MM.1S (cell line): Measurements from ENCODE around the gene SIM2.

Source experiments
- DNase-seq: peaks from one replicate; pipeline ENCODE4 v3.0.0-alpha.2; 2015
- H2AFZ ChIP-seq: fragments of 300-600 bp; sonication (generic); 2 replicates; pipeline ENCODE4 v1.6.0; 2016; ENCODE audit warnings: antibody characterized with exemption, low read length
- H3F3A ChIP-seq: fragments of 300-600 bp; sonication (generic); 2 replicates; pipeline ENCODE4 v1.6.1; 2016; ENCODE audit warnings: mild to moderate bottlenecking, antibody characterized with exemption, low read length, moderate library complexity, mixed read lengths; ENCODE audit not compliant: insufficient read depth
- H3K27ac ChIP-seq: fragments of 300-600 bp; sonication (generic); 2 replicates; pipeline ENCODE4 v1.5.1; 2016; ENCODE audit warnings: mild to moderate bottlenecking, low read length
- H3K27me3 ChIP-seq: fragments of 300-600 bp; sonication (generic); replicated peaks from 2 replicates; pipeline ENCODE4 v1.6.0; 2016; ENCODE audit warnings: low read length; ENCODE audit not compliant: insufficient read depth
- H3K36me3 ChIP-seq: fragments of 300-600 bp; sonication (generic); replicated peaks from 2 replicates; pipeline ENCODE4 v1.6.1; 2016; ENCODE audit warnings: mild to moderate bottlenecking, low read length, mixed read lengths; ENCODE audit not compliant: insufficient read depth
- H3K4me1 ChIP-seq: fragments of 300-600 bp; sonication (generic); 2 replicates; pipeline ENCODE4 v1.6.1; 2016; ENCODE audit warnings: low read length, mixed read lengths
- H3K4me2 ChIP-seq: fragments of 300-600 bp; sonication (generic); 2 replicates; pipeline ENCODE4 v1.6.0; 2016; ENCODE audit warnings: low read depth, low read length
- H3K4me3 ChIP-seq: fragments of 300-600 bp; sonication (generic); 2 replicates; pipeline ENCODE4 v1.5.1; 2016; ENCODE audit warnings: low read length, mixed read lengths
- H3K79me2 ChIP-seq: fragments of 300-600 bp; sonication (generic); 2 replicates; pipeline ENCODE4 v1.6.1; 2016; ENCODE audit warnings: mixed run types, low read length, mixed read lengths
- H3K9ac ChIP-seq: fragments of 300-600 bp; sonication (generic); 2 replicates; pipeline ENCODE4 v1.6.1; 2016; ENCODE audit warnings: low read length, mixed read lengths
- H3K9me2 ChIP-seq: fragments of 300-600 bp; sonication (generic); replicated peaks from 2 replicates; pipeline ENCODE4 v1.6.1; 2016; ENCODE audit warnings: mild to moderate bottlenecking, low read length, mixed read lengths; ENCODE audit not compliant: insufficient read depth
- H3K9me3 ChIP-seq: fragments of 300-600 bp; sonication (generic); replicated peaks from 2 replicates; pipeline ENCODE4 v1.6.1; 2016; ENCODE audit warnings: mild to moderate bottlenecking, low read length, mixed read lengths; ENCODE audit not compliant: insufficient read depth
- H4K20me1 ChIP-seq: fragments of 300-600 bp; sonication (generic); 2 replicates; pipeline ENCODE4 v1.6.1; 2016; ENCODE audit warnings: mild to moderate bottlenecking, low read length, moderate library complexity, mixed read lengths; ENCODE audit not compliant: insufficient read depth
- CTCF ChIP-seq: fragments of 300-600 bp; sonication (generic); IDR thresholded peaks from 2 replicates; pipeline ENCODE4 v1.5.1; 2016; ENCODE audit warnings: antibody characterized with exemption, low read length, mixed read lengths
- EZH2 ChIP-seq: fragments of 300-600 bp; sonication (generic); optimal IDR thresholded peaks from 2 replicates; pipeline ENCODE3; 2017; ENCODE audit warnings: low read depth, mild to moderate bottlenecking, antibody characterized with exemption, low read length, mixed read lengths
- EZH2phosphoT487 ChIP-seq: fragments of 300-600 bp; sonication (generic); IDR thresholded peaks from 2 replicates; pipeline ENCODE4 v1.6.1; 2018; ENCODE audit warnings: antibody characterized with exemption, low read length

The SIM2 gene

GRCh38 chr21:36692835-36693488 is 6.0 kb upstream of the SIM2 start:
- Histone ChIP-seq H3K4me3 (no peak overlapping the region), H2AFZ (no peak overlapping the region), H3K9me3 (no peaks in the 10 kb centered on the region), H3K27me3 (peaks cover 70% of the 10 kb centered on the region), H3K36me3 (no peaks in the 10 kb centered on the region), H3K4me1 (no peaks in the 10 kb centered on the region), H3F3A (no peaks in the 10 kb centered on the region), H4K20me1 (no peaks in the 10 kb centered on the region), H3K79me2 (no peaks in the 10 kb centered on the region), H3K27ac (no peak overlapping the region), H3K4me2 (no peak overlapping the region), H3K9me2 (no peaks in the 10 kb centered on the region), H3K9ac (no peak overlapping the region)
- no peak for TF ChIP-seq EZH2
- TF ChIP-seq EZH2phosphoT487 = no peak
- TF ChIP-seq CTCF = no peak
- DNase-seq = no peak

- Histone ChIP-seq H3K9me3 (no peaks in the 10 kb centered on the region), H2AFZ (no peak overlapping the region), H3K4me2 (no peak overlapping the region), H3K9me2 (no peaks in the 10 kb centered on the region), H3K9ac (no peak overlapping the region), H3K4me3 (no peak overlapping the region), H4K20me1 (no peaks in the 10 kb centered on the region), H3F3A (no peaks in the 10 kb centered on the region), H3K79me2 (no peaks in the 10 kb centered on the region), H3K27me3 (peaks cover 76% of the 10 kb centered on the region), H3K4me1 (no peaks in the 10 kb centered on the region), H3K36me3 (no peaks in the 10 kb centered on the region), H3K27ac (no peak overlapping the region)
- no peak for DNase-seq
- TF ChIP-seq CTCF (no peak), EZH2phosphoT487 (no peak), EZH2 (no peak)
Observed at GRCh38 chr21:36693489-36694030, 5.4 kb upstream of the SIM2 start.

GRCh38 chr21:36694031-36694515 is 4.8 kb upstream of the SIM2 start:
- Histone ChIP-seq H3K4me3 (no peak overlapping the region), H3K4me1 (no peaks in the 10 kb centered on the region), H3K36me3 (no peaks in the 10 kb centered on the region), H3K79me2 (no peaks in the 10 kb centered on the region), H3K4me2 (no peak overlapping the region), H2AFZ (no peak overlapping the region), H3F3A (no peaks in the 10 kb centered on the region), H3K9me3 (no peaks in the 10 kb centered on the region), H3K27ac (no peak overlapping the region), H3K9ac (no peak overlapping the region), H3K9me2 (no peaks in the 10 kb centered on the region), H4K20me1 (no peaks in the 10 kb centered on the region), H3K27me3 (peaks cover 76% of the 10 kb centered on the region)
- TF ChIP-seq CTCF (no peak), EZH2 (no peak), EZH2phosphoT487 (no peak)
- no peak for DNase-seq
